GM12873 (cell line): ENCODE measurements around the gene RABGAP1.

Experiments used
- CTCF ChIP-seq: IDR thresholded peaks from 2 replicates; pipeline ENCODE4 v1.5.1; 2012; ENCODE audit warnings: low read depth, mild to moderate bottlenecking, moderate library complexity, low read length, control low read depth; ENCODE audit not compliant: insufficient read depth; ENCODE audit errors: missing control alignments

RABGAP1 gene

GRCh38 chr9:123149067-123149466 is 208.2 kb downstream of the RABGAP1 start:
- no peak for TF ChIP-seq CTCF

GRCh38 chr9:123150708-123151503 is 210.1 kb downstream of the RABGAP1 start:
- no peak for TF ChIP-seq CTCF
